GM18498 (cell line): ENCODE measurements around the gene XYLB.
"Not testable (repeated sequence)": the region's sequence is repeated elsewhere in the genome, so short reads cannot be mapped to it uniquely, and the experiment has no call there.

Source experiments
- ATAC-seq: cut with Tn5 transposase; IDR thresholded peaks from one replicate; pipeline ENCODE4 v1.9.1; 2021; ENCODE audit warnings: mild to moderate bottlenecking, moderate library complexity; ENCODE audit not compliant: unreplicated experiment

XYLB gene

DNA sequence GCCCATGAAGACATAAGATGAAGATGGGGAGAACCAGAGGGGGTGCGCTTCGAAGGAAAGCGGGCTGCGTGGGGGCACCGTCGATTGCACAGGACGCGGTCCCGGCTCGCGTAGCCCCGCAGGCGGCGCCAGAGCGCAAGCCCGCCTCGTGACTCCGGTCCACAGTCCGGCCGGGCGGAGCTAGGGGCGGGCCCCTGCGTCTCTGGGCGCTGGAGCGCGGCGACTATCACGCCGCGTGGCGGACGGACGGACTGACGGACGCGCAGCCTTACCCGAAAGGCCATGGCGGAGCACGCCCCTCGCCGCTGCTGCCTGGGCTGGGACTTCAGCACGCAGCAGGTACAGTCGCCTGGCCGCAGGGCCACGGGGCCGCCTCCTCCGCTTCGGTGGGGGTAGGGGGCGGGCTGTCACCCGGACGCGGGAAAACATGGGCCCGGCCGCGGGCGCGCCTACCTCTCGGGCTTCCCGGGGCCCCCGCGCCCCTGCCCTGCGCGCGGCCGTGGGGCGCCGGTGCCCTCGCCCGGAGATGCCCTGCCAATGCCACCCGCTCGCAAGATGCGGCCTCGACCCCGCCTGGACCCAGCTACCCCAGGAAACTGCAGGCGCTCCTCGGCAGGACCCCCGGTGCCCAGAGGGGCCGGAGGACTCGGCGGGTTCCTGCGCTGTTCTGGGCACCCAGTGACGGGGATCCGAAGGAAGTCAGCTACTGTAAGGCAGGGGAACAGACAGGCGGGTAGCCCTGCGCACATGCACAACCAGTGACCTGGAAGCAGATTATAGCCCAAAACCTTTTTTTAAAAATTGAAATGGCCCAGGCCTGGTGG, at the start of gene XYLB:
TSS of gene XYLB (plus strand) at position 199 of the 824 bp plus-strand sequence. CDS start at position 283, 84 bp downstream.
- peak; percentile 99 for ATAC-seq

DNA sequence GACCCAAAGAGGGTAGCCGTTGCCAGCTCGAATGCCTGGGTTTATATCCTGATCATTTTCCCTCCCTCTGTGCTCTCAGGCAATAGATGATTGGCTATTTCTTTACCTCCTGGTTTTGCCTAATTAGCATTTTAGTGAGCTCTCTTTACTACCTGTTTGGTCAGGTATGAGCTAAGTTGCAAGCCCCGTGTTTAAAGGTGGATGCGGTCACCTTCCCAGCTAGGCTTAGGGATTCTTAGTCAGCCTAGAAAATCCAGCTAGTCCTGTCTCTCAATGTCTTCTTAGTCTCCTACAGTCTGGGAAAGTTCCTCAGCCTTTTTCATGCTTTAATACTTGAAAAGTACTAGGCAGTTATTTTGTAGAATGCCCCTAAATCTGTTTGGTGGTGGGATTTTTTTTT, 49.5 kb upstream of the XYLB start:
- ATAC-seq: not testable (repeated sequence)

DNA sequence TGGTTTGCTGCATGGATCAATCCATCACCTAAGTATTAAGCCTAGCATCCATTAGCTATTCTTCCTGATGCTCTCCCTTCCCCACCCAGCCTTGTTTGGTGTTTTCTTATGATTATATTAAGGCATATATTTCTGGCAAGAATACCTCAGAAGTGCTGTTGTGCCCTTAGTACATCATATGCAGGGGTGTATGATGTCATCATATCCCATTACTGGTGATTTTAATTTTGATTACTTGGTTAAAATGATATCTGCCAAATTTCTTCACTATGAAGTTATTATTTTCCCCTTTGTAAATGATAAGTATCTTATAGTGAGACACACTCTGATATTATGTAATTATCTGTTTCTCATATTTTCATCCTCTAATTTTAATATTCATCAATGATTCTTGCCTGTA, 49.0 kb upstream of the XYLB start:
- ATAC-seq: no peak

DNA sequence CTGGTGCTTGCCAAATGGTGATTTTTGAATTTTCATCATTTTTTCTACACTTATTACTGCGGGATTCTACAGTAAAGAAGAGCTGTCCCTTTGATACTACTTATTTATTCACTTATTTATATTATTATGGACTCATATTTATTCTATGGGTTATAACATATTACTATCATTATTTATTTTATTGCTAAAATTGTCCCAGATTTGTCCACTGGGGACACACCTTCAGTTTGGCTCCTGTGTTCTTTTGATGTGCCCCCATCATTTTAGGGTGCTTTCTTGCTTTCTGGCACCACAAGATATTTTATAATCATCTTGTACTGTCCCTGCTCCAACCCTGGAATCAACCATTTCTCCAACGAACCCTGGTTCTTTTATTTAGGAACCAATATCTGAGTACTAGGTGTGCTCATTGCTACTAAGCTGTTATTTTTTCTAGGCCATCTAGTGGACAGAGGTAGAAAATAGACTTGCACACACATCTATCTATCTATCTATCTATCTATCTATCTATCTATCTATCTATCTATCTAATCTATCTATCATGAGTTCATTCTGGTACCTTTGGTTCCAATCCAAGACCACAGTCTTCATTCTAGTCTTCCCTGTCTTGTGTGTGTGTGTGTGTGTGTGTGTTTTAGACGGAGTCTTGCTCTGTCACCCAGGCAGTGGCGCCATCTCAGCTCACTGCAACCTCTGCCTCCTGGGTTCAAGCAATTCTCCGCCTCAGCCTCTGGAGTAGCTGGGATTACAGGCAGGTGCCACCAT, 48.5 kb upstream of the XYLB start:
- no peak for ATAC-seq

- no peak for ATAC-seq
These were observed 39.6 kb upstream of the XYLB start for GRCh38 chr3:38306941-38307340.

- no peak for ATAC-seq
These were observed 39.0 kb upstream of the XYLB start for GRCh38 chr3:38307599-38307998.

DNA sequence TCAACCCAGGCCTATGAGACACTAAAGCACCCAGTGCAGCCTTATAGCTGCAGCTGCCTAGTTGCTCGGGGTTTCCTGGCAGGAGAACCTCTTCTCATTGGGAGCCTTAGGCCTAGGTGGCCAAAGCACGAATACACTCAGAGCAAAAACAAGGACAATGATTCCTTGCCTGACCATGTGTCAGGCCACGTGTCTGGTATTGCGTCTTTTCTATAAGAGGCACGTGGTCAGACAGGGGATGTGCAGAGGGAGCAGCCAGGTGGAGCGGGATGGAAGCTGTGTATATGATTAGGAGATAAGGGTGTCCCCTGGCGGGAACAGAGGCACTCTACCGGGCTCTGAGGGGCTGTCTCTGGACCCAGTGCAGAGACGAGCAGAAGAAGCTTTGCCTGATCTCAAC, 38.1 kb upstream of the XYLB start:
- no peak for ATAC-seq

DNA sequence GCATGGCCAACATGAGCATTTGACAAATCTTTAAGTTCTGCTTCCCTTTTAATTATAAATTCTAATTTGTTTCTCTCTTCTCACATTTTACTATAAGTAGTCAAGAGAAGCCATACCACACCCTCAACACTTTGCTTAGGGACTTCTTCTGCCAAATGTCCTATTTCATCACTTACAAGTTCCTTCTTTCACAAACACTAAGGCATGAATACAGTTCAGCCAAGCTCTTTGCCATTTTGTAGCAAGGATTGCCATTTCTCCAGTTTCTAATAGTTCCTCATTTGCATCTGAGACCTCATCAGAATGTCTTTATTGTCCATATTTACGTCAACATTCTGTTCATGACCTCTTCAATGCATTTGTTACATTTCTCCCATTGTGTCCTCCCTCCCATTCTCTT, 35.1 kb upstream of the XYLB start:
- no peak for ATAC-seq

DNA sequence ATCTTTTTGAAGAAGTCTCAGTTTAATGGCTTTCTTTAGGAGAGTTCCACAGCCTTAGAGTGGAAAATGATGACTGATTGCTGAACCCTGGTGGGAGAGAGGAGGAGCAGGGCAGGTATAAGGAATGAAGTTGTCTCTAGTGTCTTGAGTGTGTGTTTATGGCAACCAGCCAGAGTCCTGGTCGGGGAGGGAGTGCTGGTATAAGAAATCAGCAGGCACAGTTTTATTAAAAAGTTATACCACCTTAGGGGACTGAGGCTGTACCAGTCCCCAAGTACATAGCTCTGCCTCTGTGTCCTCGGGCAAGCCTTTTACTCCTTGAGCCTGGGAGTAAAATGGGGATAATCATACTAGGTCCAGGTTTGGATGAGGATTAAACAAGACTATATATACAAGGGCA, 34.6 kb upstream of the XYLB start:
- ATAC-seq: no peak

DNA sequence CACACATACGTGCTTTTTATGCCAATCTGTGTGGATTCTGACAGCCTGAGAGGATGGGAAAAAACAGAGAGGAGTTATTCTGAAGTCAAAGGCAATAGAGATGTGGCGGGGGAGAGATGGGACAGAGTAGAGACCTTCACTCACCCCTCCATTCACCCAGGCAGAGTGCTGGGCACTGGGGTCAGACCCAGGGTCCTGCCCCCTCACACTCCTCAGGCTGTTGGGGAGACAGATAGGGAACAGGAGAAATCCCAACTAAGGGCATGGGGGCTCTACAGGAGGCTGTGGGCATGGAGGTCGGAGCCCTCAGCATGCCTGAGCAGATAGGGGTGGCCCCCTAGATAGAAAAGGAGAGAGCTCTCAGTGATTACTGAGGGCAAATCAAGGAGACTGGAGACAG, 34.2 kb upstream of the XYLB start:
- ATAC-seq: no peak

DNA sequence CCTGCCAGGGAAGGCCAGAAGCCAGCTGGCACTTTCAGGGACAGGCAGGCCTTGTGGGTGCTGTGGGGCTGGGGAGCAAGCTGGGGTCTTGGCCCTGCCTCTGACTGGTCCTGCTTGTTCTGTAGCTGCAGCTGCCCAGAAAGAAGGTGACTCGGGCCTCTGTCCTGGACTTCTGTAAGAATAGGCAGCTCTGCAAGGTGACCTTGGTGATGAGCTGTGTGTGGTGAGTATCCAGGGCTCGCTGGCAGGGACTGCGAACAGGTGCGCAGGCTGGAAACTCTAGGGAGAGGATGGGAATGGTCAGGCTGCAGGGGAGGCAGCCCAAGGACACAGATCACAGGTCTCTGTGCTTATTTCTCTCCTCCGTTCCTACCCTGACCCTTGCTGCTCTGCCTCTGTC, 33.3 kb upstream of the XYLB start:
- ATAC-seq: no peak

- ATAC-seq: no peak
These were observed 32.9 kb upstream of the XYLB start for GRCh38 chr3:38313695-38314094.

GRCh38 chr3:38314112-38314763, 32.3 kb upstream of the XYLB start:
- no peak for ATAC-seq

- ATAC-seq: no peak
These were observed 31.7 kb upstream of the XYLB start for GRCh38 chr3:38314764-38315487.

- ATAC-seq: no peak
These were observed 30.9 kb upstream of the XYLB start for GRCh38 chr3:38315488-38316230.

DNA sequence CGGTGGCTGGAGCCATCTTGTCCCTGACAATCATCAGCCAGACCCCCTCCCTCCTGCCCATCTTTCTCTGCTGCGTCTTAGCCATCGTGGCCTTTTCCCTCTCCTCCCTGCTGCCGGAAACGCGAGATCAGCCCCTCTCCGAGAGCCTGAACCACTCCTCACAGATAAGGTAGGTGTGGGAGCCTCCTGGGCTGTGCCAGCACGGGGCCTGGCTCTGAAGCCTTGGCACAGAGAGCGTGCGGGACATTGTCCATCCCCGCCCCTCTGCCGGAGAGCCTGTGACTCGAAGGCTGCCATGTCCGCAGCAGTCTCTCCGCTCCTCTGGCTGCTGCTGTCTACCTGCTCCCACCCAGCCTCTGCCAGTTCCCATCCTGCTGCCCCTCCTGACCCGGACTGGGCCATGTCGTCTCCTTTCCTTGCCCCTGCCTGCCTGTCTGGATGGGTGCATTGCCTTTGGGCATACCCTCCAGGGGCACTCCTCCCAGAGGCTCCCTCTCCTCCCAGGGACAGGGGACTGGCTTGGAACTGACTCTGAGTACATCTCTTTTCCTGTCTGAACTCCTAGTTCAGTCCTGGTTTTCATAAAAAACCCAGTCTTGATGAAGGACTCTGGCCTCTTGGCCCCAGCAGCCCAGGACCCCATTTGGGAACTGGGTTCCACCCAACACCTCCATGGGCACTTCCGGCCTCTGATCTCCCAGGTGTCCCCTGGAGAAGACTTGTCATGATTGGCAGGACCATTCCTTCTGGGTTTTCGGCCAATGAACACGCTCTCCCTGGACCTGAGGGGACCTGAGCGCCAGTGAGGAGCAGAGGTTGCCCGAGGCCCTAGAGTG, 30.0 kb upstream of the XYLB start:
- ATAC-seq: no peak

- no peak for ATAC-seq
These were observed 29.3 kb upstream of the XYLB start for GRCh38 chr3:38317192-38317759.

GRCh38 chr3:38318766-38319671, 27.6 kb upstream of the XYLB start:
- ATAC-seq: no peak
